Naive thymus-derived CD8-positive, alpha-beta T cell (primary cell): ENCODE measurements around the gene KLF16. TPM values are rescaled to one million over a fixed set of nuclear protein-coding genes. Genes with fewer than 3 reads are reported as not detected.

Experiments
- ATAC-seq, 2 donors: fragments of 150-1000 bp; cut with Tn5 transposase in 1 of 2; sonication (Bioruptor Pico), chemical (Tn5 transposase) in 1 of 2; 1 replicate in 1 of 2; 2 replicates in 1 of 2; pipeline ENCODE4 v1.10.0; 2021; ENCODE audit warnings: mild to moderate bottlenecking in 2 of 2, moderate library complexity in 2 of 2
- POLR2A ChIA-PET: fragments of 350-600 bp; sonication (Branson Sonifier 250); formaldehyde crosslinking; loops from one replicate; lab custom pipeline; 2021; ENCODE audit warnings: antibody characterized with exemption; lab: Charles Lee
- DNase-seq, 10 donors: peaks; one replicate each; pipeline versions ENCODE4 v3.0.0 to v3.0.0-alpha.2; 2020 to 2022
- H3K27ac Mint-ChIP-seq, 10 donors: one replicate each; pipeline ENCODE4 v1.8.0; 2020 to 2022; ENCODE audit warnings: mild to moderate bottlenecking in 10 of 10, mixed read lengths in 10 of 10, moderate library complexity in 4 of 10, inconsistent platforms in 1 of 10
- H3K27me3 Mint-ChIP-seq, 5 donors: one replicate each; pipeline ENCODE4 v1.8.0; 2021 to 2022; ENCODE audit warnings: mixed read lengths in 5 of 5
- H3K36me3 Mint-ChIP-seq, 3 donors: one replicate each; pipeline ENCODE4 v1.8.0; 2020 to 2022; ENCODE audit warnings: mixed read lengths in 3 of 3, mild to moderate bottlenecking in 2 of 3, inconsistent platforms in 1 of 3
- H3K4me1 Mint-ChIP-seq, 4 donors: one replicate each; pipeline ENCODE4 v1.8.0; 2021 to 2022; ENCODE audit warnings: mixed read lengths in 4 of 4
- H3K4me3 Mint-ChIP-seq, 10 donors: one replicate each; pipeline ENCODE4 v1.8.0; 2020 to 2022; ENCODE audit warnings: mild to moderate bottlenecking in 10 of 10, mixed read lengths in 10 of 10, moderate library complexity in 6 of 10, inconsistent platforms in 1 of 10
- H3K9me3 Mint-ChIP-seq, 9 donors: one replicate each; pipeline ENCODE4 v1.8.0; 2020 to 2022; ENCODE audit warnings: mixed read lengths in 9 of 9, mild to moderate bottlenecking in 3 of 9, inconsistent platforms in 1 of 9, moderate library complexity in 1 of 9
- polyA plus RNA-seq, 3 donors: library from polyadenylated mRNA; unstranded; fragments of 300-500 nt; fragmentation: Illumina TruSeq; gene quantifications; one replicate each; pipeline ENCODE4 v1.2.3, GENCODE V29; 2021
- total RNA-seq, 8 experiments: library from RNA in 2 of 8; stranded (reverse) in 2 of 8; gene quantifications; one replicate each; pipeline ENCODE4 v1.2.3 and lab custom pipeline; 2021 to 2026

The KLF16 gene
- total and polyA plus RNA-seq, 5 experiments from 2014 or later = 0.23 to 19.9 (median 0.84) TPM

DNA sequence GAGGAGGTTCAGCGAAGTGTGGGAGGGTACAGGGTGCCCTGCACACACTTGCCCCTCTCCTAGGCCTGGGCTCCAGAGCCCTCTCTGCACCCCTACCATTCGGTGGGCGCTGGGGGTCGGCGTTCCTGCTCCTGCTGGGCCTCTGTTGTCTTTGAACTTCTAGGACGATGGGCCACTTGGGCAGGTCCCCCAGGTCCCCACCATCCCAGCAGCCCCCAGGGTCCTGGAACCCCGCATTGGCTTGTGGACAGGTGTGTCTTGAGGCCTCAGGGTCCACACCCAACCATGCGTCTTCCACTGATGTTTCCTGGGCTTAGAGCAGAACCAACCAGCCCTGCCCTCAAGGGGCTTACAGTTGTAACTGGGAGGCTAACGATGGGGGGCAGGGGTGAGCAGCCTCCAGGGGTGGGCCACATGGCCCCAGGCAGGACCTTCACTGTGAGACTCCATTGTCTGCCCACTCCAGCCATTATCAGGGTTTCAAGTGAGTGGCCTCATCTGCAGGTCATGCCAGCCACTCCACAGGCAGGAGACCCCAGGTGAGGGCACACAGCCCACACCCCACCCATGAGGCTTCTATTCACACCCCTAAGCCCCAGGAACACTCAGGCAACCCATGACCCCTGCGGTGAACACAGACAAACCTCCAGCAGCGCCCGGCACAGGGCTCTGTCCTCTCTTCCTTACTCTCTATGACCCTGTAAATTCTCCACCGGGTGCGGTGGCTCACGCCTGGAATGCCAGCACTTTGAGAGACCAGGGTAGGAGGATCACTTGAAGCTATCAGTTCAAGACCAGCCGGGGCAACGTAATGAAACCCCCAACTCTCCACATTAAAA, 2.0 kb upstream of the KLF16 start:
- POLR2A ChIA-PET = interaction anchor here (0.6 to 1.9 kb wide), 14 partner anchors 9 to 215 kb away, joined by 3 to 30 read pairs (median 6); partner anchors contain the start of gene ABHD17A
- ATAC-seq = no peak
- Mint-ChIP-seq H3K27ac (peak overlapping the region; percentile 59 to 87 (median 74)), H3K36me3 (peaks cover 0 to 9% (median 2%) of the 10 kb centered on the region in 3 donors), H3K27me3 (no peaks in the 10 kb centered on the region), H3K4me1 (peaks cover 15 to 44% (median 38%) of the 10 kb centered on the region in 4 donors), H3K9me3 (peaks cover 0 to 2% (median 0%) of the 10 kb centered on the region in 9 donors), H3K4me3 (peak overlapping the region; percentile 39 to 86 (median 62))
- DNase-seq = no peak

GRCh38 chr19:1864480-1865171, 1.2 kb upstream of the KLF16 start:
- POLR2A ChIA-PET = interaction anchor here (0.6 to 1.9 kb wide), 16 partner anchors 8 to 395 kb away, joined by 3 to 30 read pairs (median 5); partner anchors contain the start of gene ABHD17A
- DNase-seq = peak in 5 of 10 donors; percentile 30 to 69 (median 50)
- H3K4me1 Mint-ChIP-seq = peaks cover 15 to 45% (median 41%) of the 10 kb centered on the region in 4 donors

GRCh38 chr19:1863638-1864479, 480 bp upstream of the KLF16 start:
- DNase-seq (peak; percentile 88 to 98 (median 94)), ATAC-seq (peak; percentile 59 to 71)
- Mint-ChIP-seq H3K4me3 (peak overlapping the region; percentile 75 to 88 (median 78)), H3K4me1 (peaks cover 20 to 45% (median 44%) of the 10 kb centered on the region in 4 donors), H3K9me3 (peaks cover 0 to 2% (median 0%) of the 10 kb centered on the region in 9 donors), H3K36me3 (peaks cover 0 to 3% (median 1%) of the 10 kb centered on the region in 3 donors), H3K27ac (peak overlapping the region; percentile 16 to 92 (median 85)), H3K27me3 (no peaks in the 10 kb centered on the region)
- POLR2A ChIA-PET = interaction anchor here (0.6 to 1.9 kb wide), 14 partner anchors 8 to 396 kb away, joined by 3 to 30 read pairs (median 5); partner anchors contain the start of gene ABHD17A

More at GRCh38 chr19:1864480-1865171, 1.2 kb upstream of the KLF16 start:
- Mint-ChIP-seq H3K9me3 (peaks cover 0 to 2% (median 0%) of the 10 kb centered on the region in 9 donors), H3K27me3 (no peaks in the 10 kb centered on the region), H3K36me3 (peaks cover 0 to 5% (median 2%) of the 10 kb centered on the region in 3 donors), H3K4me3 (peak overlapping the region; percentile 75 to 88 (median 78)), H3K27ac (peak overlapping the region; percentile 16 to 92 (median 85))
- ATAC-seq = peak in 1 of 2 donors; percentile 7

GRCh38 chr19:1862424-1863327, 703 bp downstream of the KLF16 start:
- peak; percentile 1 to 8 for ATAC-seq
- H3K36me3 Mint-ChIP-seq = no peaks in the 10 kb centered on the region
- POLR2A ChIA-PET = interaction anchor here (1.5 to 1.6 kb wide), 2 partner anchors 12 to 79 kb away, joined by 3 read pairs; partner anchors contain the start of gene CSNK1G2
- peaks cover 0 to 2% (median 0%) of the 10 kb centered on the region in 9 donors for H3K9me3 Mint-ChIP-seq
- peak; percentile 48 to 84 (median 68) for DNase-seq
- no peaks in the 10 kb centered on the region for H3K27me3 Mint-ChIP-seq
- H3K4me1 Mint-ChIP-seq = peaks cover 20 to 50% (median 48%) of the 10 kb centered on the region in 4 donors
- peak overlapping the region; percentile 91 to 99 (median 94) for H3K4me3 Mint-ChIP-seq
- peak overlapping the region; percentile 84 to 99 (median 97) for H3K27ac Mint-ChIP-seq

DNA sequence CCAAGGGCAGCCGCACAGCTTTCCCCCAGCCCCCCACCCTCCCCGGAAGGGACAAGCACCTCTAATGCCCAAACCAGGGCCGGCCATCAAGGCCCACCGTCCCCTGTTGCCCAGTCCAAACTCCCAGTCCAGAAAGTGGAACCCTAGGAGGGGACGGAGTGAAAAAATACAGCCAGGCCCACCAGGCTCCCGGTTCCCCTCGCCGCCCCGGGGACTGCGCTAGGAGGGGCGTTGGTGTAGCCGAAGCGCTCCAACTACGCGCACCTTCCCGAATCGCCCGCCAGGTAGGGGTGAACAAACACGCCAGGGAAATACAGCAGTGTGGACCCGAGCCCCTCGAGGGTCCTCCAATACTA, 1.3 kb downstream of the KLF16 start:
- ATAC-seq = peak in 1 of 2 donors; percentile 1
- H3K27ac Mint-ChIP-seq = peak overlapping the region; percentile 84 to 99 (median 97)
- POLR2A ChIA-PET = interaction anchor here (1.4 to 1.6 kb wide), 4 partner anchors 10 to 79 kb away, joined by 3 to 6 read pairs (median 3); partner anchors contain the start of gene CSNK1G2

DNA sequence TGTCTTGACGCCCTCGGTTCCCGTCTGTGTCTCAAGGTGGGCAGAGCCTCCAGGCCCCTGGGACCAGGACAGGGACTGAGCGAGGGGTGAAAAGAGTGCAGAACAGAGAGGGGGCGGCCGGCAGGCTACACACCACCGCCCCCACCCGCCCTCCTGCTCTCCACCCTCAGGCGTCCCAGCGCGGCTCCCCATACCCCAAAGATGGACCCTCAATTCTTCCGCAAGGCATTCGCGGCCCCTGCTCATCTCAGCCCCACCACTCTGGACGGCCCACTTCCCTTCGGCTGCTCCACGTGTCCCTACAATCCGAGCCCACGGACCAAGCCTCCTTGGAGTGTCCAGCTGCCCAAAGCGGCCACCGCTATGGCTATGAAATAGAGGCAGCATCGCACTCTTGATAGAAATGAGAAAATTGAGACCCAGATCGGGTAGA, 1.8 kb downstream of the KLF16 start:
- ATAC-seq (no peak), DNase-seq (peak in 1 of 10 donors; percentile 7)
- Mint-ChIP-seq H3K36me3 (no peaks in the 10 kb centered on the region), H3K4me1 (peaks cover 20 to 47% (median 47%) of the 10 kb centered on the region in 4 donors), H3K9me3 (peaks cover 0 to 2% (median 0%) of the 10 kb centered on the region in 9 donors), H3K27me3 (no peaks in the 10 kb centered on the region), H3K4me3 (peak overlapping the region; percentile 91 to 99 (median 94)), H3K27ac (peak overlapping the region; percentile 84 to 99 (median 97))
- POLR2A ChIA-PET = interaction anchor here (1.4 to 1.6 kb wide), 4 partner anchors 10 to 80 kb away, joined by 3 to 6 read pairs (median 3); partner anchors contain the start of gene CSNK1G2

More for the DNA sequence above, 1.3 kb downstream of the KLF16 start:
- H3K4me1 Mint-ChIP-seq = peaks cover 20 to 49% (median 47%) of the 10 kb centered on the region in 4 donors
- DNase-seq = peak in 3 of 10 donors; percentile 11 to 63 (median 44)
- no peaks in the 10 kb centered on the region for H3K36me3 Mint-ChIP-seq
- H3K9me3 Mint-ChIP-seq = peaks cover 0 to 2% (median 0%) of the 10 kb centered on the region in 9 donors
- H3K27me3 Mint-ChIP-seq = no peaks in the 10 kb centered on the region
- H3K4me3 Mint-ChIP-seq = peak overlapping the region; percentile 91 to 99 (median 94)

DNA sequence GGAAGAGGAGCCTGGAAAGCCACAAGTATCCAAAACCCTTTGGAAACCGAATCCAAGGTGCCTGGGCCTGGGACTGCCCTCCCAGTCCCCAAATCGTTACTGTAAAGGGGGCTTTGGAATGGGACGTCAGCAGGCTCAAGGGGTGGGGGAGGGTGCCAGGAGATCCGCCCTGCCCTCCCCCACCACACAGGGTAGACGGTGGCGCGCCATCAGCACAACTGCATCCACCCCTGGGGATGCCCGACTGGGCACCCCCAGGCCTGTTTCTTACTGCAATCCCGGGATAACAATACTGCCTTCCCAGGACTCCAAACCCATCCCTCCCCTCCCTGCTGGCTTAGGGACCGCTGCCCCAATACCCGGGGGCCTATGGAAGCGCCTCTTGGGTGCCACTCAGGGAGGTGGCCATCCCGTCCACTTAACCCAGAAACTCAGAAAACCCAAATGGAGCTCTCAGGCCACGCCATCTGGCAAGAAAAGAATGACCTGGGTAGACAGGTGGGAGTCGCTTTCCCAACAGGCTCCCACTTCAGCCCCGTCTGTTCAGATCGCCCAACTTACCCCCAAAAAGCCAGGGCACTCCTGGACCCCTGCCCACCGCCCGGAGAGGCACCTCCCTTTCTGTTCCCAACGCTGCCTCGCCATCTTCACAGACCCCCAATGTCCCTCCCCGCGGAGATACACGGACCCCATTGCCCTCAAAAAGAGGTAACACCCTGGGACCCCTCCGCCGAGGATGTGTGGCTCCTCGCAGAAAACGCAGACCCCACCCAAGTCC, 2.4 kb downstream of the KLF16 start:
- POLR2A ChIA-PET = interaction anchor here (0.9 to 1.6 kb wide), 5 partner anchors 9 to 80 kb away, joined by 3 to 6 read pairs (median 3); partner anchors contain the start of gene CSNK1G2
- H3K27ac Mint-ChIP-seq = peak overlapping the region in 9 of 10 donors; percentile 84 to 99 (median 97)
- peaks cover 0 to 2% (median 0%) of the 10 kb centered on the region in 9 donors for H3K9me3 Mint-ChIP-seq
- H3K4me3 Mint-ChIP-seq = peak overlapping the region; percentile 91 to 99 (median 94)
- no peaks in the 10 kb centered on the region for H3K36me3 Mint-ChIP-seq
- peak in 1 of 10 donors; percentile 63 for DNase-seq
- no peak for ATAC-seq
- no peaks in the 10 kb centered on the region for H3K27me3 Mint-ChIP-seq
- H3K4me1 Mint-ChIP-seq = peaks cover 21 to 53% (median 52%) of the 10 kb centered on the region in 4 donors

GRCh38 chr19:1860042-1860775, 3.2 kb downstream of the KLF16 start:
- Mint-ChIP-seq H3K4me3 (peak overlapping the region in 9 of 10 donors; percentile 7 to 99 (median 79)), H3K36me3 (no peaks in the 10 kb centered on the region), H3K27me3 (no peaks in the 10 kb centered on the region), H3K27ac (peak overlapping the region in 8 of 10 donors; percentile 63 to 99 (median 96)), H3K9me3 (peaks cover 0 to 2% (median 0%) of the 10 kb centered on the region in 9 donors), H3K4me1 (peaks cover 21 to 59% (median 53%) of the 10 kb centered on the region in 4 donors)
- DNase-seq (peak in 9 of 10 donors; percentile 50 to 88 (median 73)), ATAC-seq (no peak)
- POLR2A ChIA-PET = interaction anchor here (0.6 to 1.5 kb wide), 5 partner anchors 8 to 49 kb away, joined by 3 to 7 read pairs (median 4); no protein-coding TSS in a partner anchor

DNA sequence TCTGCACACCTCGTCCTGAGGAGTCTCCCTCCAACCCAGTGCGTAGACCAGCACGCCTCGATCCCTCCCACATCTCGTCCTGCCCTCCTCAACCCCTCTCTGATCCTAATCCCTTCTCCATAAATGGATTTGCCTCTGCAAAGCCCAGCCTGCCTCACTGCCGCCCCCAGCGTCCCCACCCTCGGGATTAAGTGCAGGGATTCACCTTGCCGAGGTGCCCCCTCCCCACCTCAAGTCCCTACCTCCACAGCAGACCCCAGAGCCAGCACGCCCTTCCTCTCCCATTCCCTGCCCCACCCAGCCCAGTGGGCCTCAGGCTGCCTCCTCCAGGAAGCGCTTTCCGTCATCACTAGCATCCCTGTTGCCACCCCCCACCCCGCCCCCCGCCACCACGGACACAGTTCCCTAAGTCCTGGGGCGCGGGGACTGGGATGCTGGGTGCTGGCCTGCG, 4.0 kb downstream of the KLF16 start:
- POLR2A ChIA-PET = interaction anchor here (4.9 kb wide), 1 partner anchor 23 kb away, joined by 35 read pairs; no protein-coding TSS in a partner anchor
- Mint-ChIP-seq H3K9me3 (peaks cover 0 to 2% (median 0%) of the 10 kb centered on the region in 9 donors), H3K27me3 (no peaks in the 10 kb centered on the region), H3K36me3 (no peaks in the 10 kb centered on the region), H3K4me1 (peaks cover 23 to 65% (median 60%) of the 10 kb centered on the region in 4 donors), H3K27ac (peak overlapping the region; percentile 59 to 99 (median 92)), H3K4me3 (peak overlapping the region in 9 of 10 donors; percentile 12 to 98 (median 56))
- DNase-seq (no peak), ATAC-seq (no peak)
